ENCODE data around the gene OLAH. TPM values are rescaled to one million over a fixed set of nuclear protein-coding genes. Genes with fewer than 3 reads are reported as not detected.

The OLAH gene
- total RNA-seq, 1 donor = not detected

- no peak overlapping the region for H3K4me3 ChIP-seq (ENCODE audit: low read depth, low read length)
- DNase-seq (ENCODE audit: low read depth) = peak; percentile 79
- peak; percentile 98 for TF ChIP-seq CTCF (IDR thresholded peaks at IDR 0.05; ENCODE audit: insufficient read depth, low read depth, low read length)
These were observed 62.7 kb downstream of the OLAH start for GRCh38 chr10:15106352-15107013.

GRCh38 chr10:15112657-15113056 lies 68.9 kb downstream of the OLAH start:
- no peak for TF ChIP-seq CTCF (IDR thresholded peaks at IDR 0.05; ENCODE audit: insufficient read depth, low read depth, low read length)
- no peak for DNase-seq (ENCODE audit: low read depth)
- no peak overlapping the region for H3K4me3 ChIP-seq (ENCODE audit: low read depth, low read length)

- no peak overlapping the region for H3K4me3 ChIP-seq (ENCODE audit: low read depth, low read length)
- no peak for TF ChIP-seq CTCF (IDR thresholded peaks at IDR 0.05; ENCODE audit: insufficient read depth, low read depth, low read length)
- DNase-seq (ENCODE audit: low read depth) = no peak
These were observed 70.0 kb downstream of the OLAH start for GRCh38 chr10:15113766-15114165.

- no peak for TF ChIP-seq CTCF (IDR thresholded peaks at IDR 0.05; ENCODE audit: insufficient read depth, low read depth, low read length)
- DNase-seq (ENCODE audit: low read depth) = no peak
- no peak overlapping the region for H3K4me3 ChIP-seq (ENCODE audit: low read depth, low read length)
These were observed 72.5 kb downstream of the OLAH start for GRCh38 chr10:15116225-15116624.

GRCh38 chr10:15118615-15119014 lies 74.9 kb downstream of the OLAH start:
- no peak for TF ChIP-seq CTCF (IDR thresholded peaks at IDR 0.05; ENCODE audit: insufficient read depth, low read depth, low read length)
- no peak for DNase-seq (ENCODE audit: low read depth)
- no peak overlapping the region for H3K4me3 ChIP-seq (ENCODE audit: low read depth, low read length)

- TF ChIP-seq CTCF (IDR thresholded peaks at IDR 0.05; ENCODE audit: insufficient read depth, low read depth, low read length) = no peak
- H3K4me3 ChIP-seq (ENCODE audit: low read depth, low read length) = no peak overlapping the region
- DNase-seq (ENCODE audit: low read depth) = peak; percentile 72
These were observed 76.8 kb downstream of the OLAH start for GRCh38 chr10:15120523-15120922.

- no peak for TF ChIP-seq CTCF (IDR thresholded peaks at IDR 0.05; ENCODE audit: insufficient read depth, low read depth, low read length)
- H3K4me3 ChIP-seq (ENCODE audit: low read depth, low read length) = no peak overlapping the region
- no peak for DNase-seq (ENCODE audit: low read depth)
These were observed 78.0 kb downstream of the OLAH start for GRCh38 chr10:15121707-15122106.

All from fibroblast of villous mesenchyme (primary cell).